ENCODE measurements around the gene CDH23. TPM values are rescaled to one million over a fixed set of nuclear protein-coding genes. Genes with fewer than 3 reads are reported as not detected.

CDH23 gene
- total and polyA plus RNA-seq, 2 of the 8 experiments (the other 6 are each of a cell fraction or from before 2014, with no cell fraction given): 1.9 to 4.9 TPM

- no peak for TF ChIP-seq BACH1 (IDR thresholded peaks at IDR 0.05; ENCODE audit: low read length)
Observed at GRCh38 chr10:71467569-71468362, 71.0 kb downstream of the CDH23 start (continued).
